ENCODE results near the gene NELFB.

NELFB gene

GRCh38 chr9:137272241-137273094 is 17.3 kb downstream of the NELFB start:
- no peak for DNase-seq

GRCh38 chr9:137273095-137273490 is 18.0 kb downstream of the NELFB start:
- DNase-seq: no peak

- DNase-seq: no peak
These were observed 18.6 kb downstream of the NELFB start for GRCh38 chr9:137273611-137274320.

- no peak for DNase-seq
These were observed 20.1 kb downstream of the NELFB start for GRCh38 chr9:137275203-137275587.

- no peak for DNase-seq
These were observed 20.7 kb downstream of the NELFB start for GRCh38 chr9:137275588-137276472.

- no peak for DNase-seq
These were observed 21.6 kb downstream of the NELFB start for GRCh38 chr9:137276473-137277328.

- peak; percentile 32 for DNase-seq
These were observed 22.4 kb downstream of the NELFB start, which contains the start of gene TOR4A for GRCh38 chr9:137277329-137278041. Gene TOR4A (plus strand): TSS chr9:137277726. CDS start chr9:137278690, 964 bp downstream.

- DNase-seq: no peak
These were observed 23.1 kb downstream of the NELFB start for GRCh38 chr9:137278061-137278701.

GRCh38 chr9:137278721-137279711 is 23.9 kb downstream of the NELFB start:
- DNase-seq: no peak

- DNase-seq: no peak
These were observed 24.8 kb downstream of the NELFB start for GRCh38 chr9:137279741-137280473.

GRCh38 chr9:137280474-137281344 is 25.6 kb downstream of the NELFB start:
- DNase-seq: no peak

GRCh38 chr9:137281345-137282116 is 26.4 kb downstream of the NELFB start:
- no peak for DNase-seq

GRCh38 chr9:137286975-137287383 is 31.9 kb downstream of the NELFB start:
- no peak for DNase-seq

- DNase-seq: no peak
These were observed 38.0 kb downstream of the NELFB start for GRCh38 chr9:137293094-137293481.

- no peak for DNase-seq
These were observed 38.5 kb downstream of the NELFB start for GRCh38 chr9:137293482-137294090.

GRCh38 chr9:137294091-137294680 is 39.1 kb downstream of the NELFB start:
- DNase-seq: no peak
